CD4-positive, alpha-beta memory T cell (primary cell): Measurements from ENCODE around the gene COL4A1. TPM values are rescaled to one million over a fixed set of nuclear protein-coding genes. Genes with fewer than 3 reads are reported as not detected.

Experiments used
- CTCF ChIA-PET: fragments of 350-600 bp; sonication (Branson Sonifier 250); formaldehyde crosslinking; loops from one replicate; lab custom pipeline; 2021; ENCODE audit warnings: inconsistent platforms; ENCODE audit not compliant: partially characterized antibody; lab: Charles Lee
- POLR2A ChIA-PET: fragments of 350-600 bp; sonication (Branson Sonifier 250); formaldehyde crosslinking; loops from one replicate; lab custom pipeline; 2021; ENCODE audit not compliant: partially characterized antibody; lab: Charles Lee
- DNase-seq, 5 donors: peaks; one replicate each; pipeline versions ENCODE4 v3.0.0 to v3.0.0-alpha.2; 2020 to 2022; ENCODE audit warnings: mixed read lengths in 1 of 5
- H3K27ac ChIP-seq: one replicate; pipeline ENCODE4 v1.7.0; 2013; ENCODE audit warnings: low read depth, low read length
- H3K27me3 ChIP-seq: 2 replicates; pipeline ENCODE4 v1.7.0; 2013; ENCODE audit warnings: mild to moderate bottlenecking, low read length, moderate library complexity; ENCODE audit not compliant: insufficient read depth
- H3K36me3 ChIP-seq: 2 replicates; pipeline ENCODE4 v1.7.0; 2013; ENCODE audit warnings: mild to moderate bottlenecking, low read length, moderate library complexity; ENCODE audit not compliant: insufficient read depth
- H3K4me1 ChIP-seq: 2 replicates; pipeline ENCODE4 v1.7.0; 2013; ENCODE audit warnings: mild to moderate bottlenecking, low read length, moderate library complexity; ENCODE audit not compliant: insufficient read depth
- H3K4me3 ChIP-seq, 2 donors: one replicate each; pipeline ENCODE4 v1.7.0; 2013; ENCODE audit warnings: low read length in 2 of 2, mild to moderate bottlenecking in 1 of 2
- H3K9me3 ChIP-seq, 2 donors: one replicate each; pipeline ENCODE4 v1.7.0; 2013; ENCODE audit warnings: low read length in 2 of 2, control low read depth in 1 of 2; ENCODE audit not compliant: control insufficient read depth in 1 of 2
- H3K27ac Mint-ChIP-seq, 7 donors: one replicate each; pipeline ENCODE4 v1.8.0; 2020 to 2021; ENCODE audit warnings: mixed read lengths in 7 of 7, mild to moderate bottlenecking in 6 of 7, inconsistent platforms in 3 of 7, moderate library complexity in 3 of 7
- H3K27me3 Mint-ChIP-seq, 2 donors: one replicate each; pipeline ENCODE4 v1.8.0; 2020 to 2021; ENCODE audit warnings: mixed read lengths in 2 of 2
- H3K36me3 Mint-ChIP-seq, 2 donors: one replicate each; pipeline ENCODE4 v1.8.0; 2020 to 2021; ENCODE audit warnings: mixed read lengths in 2 of 2, inconsistent platforms in 1 of 2, mild to moderate bottlenecking in 1 of 2
- H3K4me1 Mint-ChIP-seq, 4 donors: one replicate each; pipeline ENCODE4 v1.8.0; 2020 to 2021; ENCODE audit warnings: mixed read lengths in 4 of 4, mild to moderate bottlenecking in 1 of 4
- H3K4me3 Mint-ChIP-seq, 8 donors: one replicate each; pipeline ENCODE4 v1.8.0; 2020 to 2021; ENCODE audit warnings: mixed read lengths in 8 of 8, mild to moderate bottlenecking in 7 of 8, moderate library complexity in 6 of 8, inconsistent platforms in 3 of 8
- H3K9me3 Mint-ChIP-seq, 8 donors: one replicate each; pipeline ENCODE4 v1.8.0; 2020 to 2021; ENCODE audit warnings: mixed read lengths in 8 of 8, mild to moderate bottlenecking in 5 of 8, inconsistent platforms in 3 of 8, moderate library complexity in 1 of 8
- intact Hi-C: fragments of 100-400 bp; cut with micrococcal nuclease; formaldehyde crosslinking; loops from one replicate; pipeline ENCODE4 v1.15.1; 2023
- polyA plus RNA-seq, 2 donors: library from polyadenylated mRNA; unstranded; fragments of 300-500 nt; fragmentation: Illumina TruSeq; gene quantifications; one replicate each; pipeline ENCODE4 v1.2.3, GENCODE V29; 2021
- total RNA-seq, 2 experiments: library from RNA; stranded (reverse); gene quantifications; one replicate each; pipeline ENCODE4 v1.2.3, GENCODE V29; 2021

Gene COL4A1
- total and polyA plus RNA-seq, 4 experiments from 2014 or later, result not detected

- H3K36me3 Mint-ChIP-seq, result no peaks in the 10 kb centered on the region
- H3K27me3 Mint-ChIP-seq, result peaks cover 2 to 8% of the 10 kb centered on the region in 2 donors
- no peaks in the 10 kb centered on the region for H3K36me3 ChIP-seq
- no peak for DNase-seq
- no peak overlapping the region for H3K27ac ChIP-seq
- H3K9me3 ChIP-seq, result no peaks in the 10 kb centered on the region
- H3K4me3 ChIP-seq, result no peak overlapping the region
- POLR2A ChIA-PET, result no interaction called here
- H3K4me1 Mint-ChIP-seq, result peaks cover 0 to 2% (median 0%) of the 10 kb centered on the region in 4 donors
- no peaks in the 10 kb centered on the region for H3K4me1 ChIP-seq
- H3K4me3 Mint-ChIP-seq, result no peak overlapping the region
- intact Hi-C loops, result no loop called here
- CTCF ChIA-PET, result no interaction called here
- H3K9me3 Mint-ChIP-seq, result peaks cover 0 to 11% (median 2%) of the 10 kb centered on the region in 8 donors
- H3K27me3 ChIP-seq, result no peaks in the 10 kb centered on the region
- H3K27ac Mint-ChIP-seq, result no peak overlapping the region
These were observed 47.9 kb downstream of the COL4A1 start for GRCh38 chr13:110258876-110259631.

- Histone ChIP-seq H3K36me3 (no peaks in the 10 kb centered on the region), H3K27me3 (no peaks in the 10 kb centered on the region), H3K27ac (no peak overlapping the region), H3K4me1 (no peaks in the 10 kb centered on the region), H3K9me3 (no peaks in the 10 kb centered on the region), H3K4me3 (no peak overlapping the region)
- H3K27ac Mint-ChIP-seq, result no peak overlapping the region
- H3K9me3 Mint-ChIP-seq, result peaks cover 0 to 11% (median 2%) of the 10 kb centered on the region in 8 donors
- ChIA-PET CTCF (no interaction called here), POLR2A (no interaction called here)
- H3K4me1 Mint-ChIP-seq, result peaks cover 0 to 2% (median 0%) of the 10 kb centered on the region in 4 donors
- intact Hi-C loops, result no loop called here
- H3K27me3 Mint-ChIP-seq, result peaks cover 0 to 8% of the 10 kb centered on the region in 2 donors
- DNase-seq, result no peak
- no peaks in the 10 kb centered on the region for H3K36me3 Mint-ChIP-seq
- no peak overlapping the region for H3K4me3 Mint-ChIP-seq
These were observed 49.5 kb downstream of the COL4A1 start for GRCh38 chr13:110257408-110257807.

- Mint-ChIP-seq H3K27me3 (peaks cover 0 to 8% of the 10 kb centered on the region in 2 donors), H3K4me3 (no peak overlapping the region), H3K4me1 (peaks cover 0 to 2% (median 0%) of the 10 kb centered on the region in 4 donors), H3K36me3 (no peaks in the 10 kb centered on the region), H3K9me3 (peaks cover 0 to 11% (median 2%) of the 10 kb centered on the region in 8 donors), H3K27ac (peak overlapping the region in 2 of 7 donors; percentile 13 to 56)
- intact Hi-C loops, result no loop called here
- no peaks in the 10 kb centered on the region for H3K9me3 ChIP-seq
- H3K4me3 ChIP-seq, result no peak overlapping the region
- POLR2A ChIA-PET, result no interaction called here
- no peaks in the 10 kb centered on the region for H3K4me1 ChIP-seq
- no peak overlapping the region for H3K27ac ChIP-seq
- no peaks in the 10 kb centered on the region for H3K27me3 ChIP-seq
- no peaks in the 10 kb centered on the region for H3K36me3 ChIP-seq
- no peak for DNase-seq
- CTCF ChIA-PET, result no interaction called here
These were observed 50.6 kb downstream of the COL4A1 start for GRCh38 chr13:110256126-110256905.

- H3K36me3 Mint-ChIP-seq, result no peaks in the 10 kb centered on the region
- H3K27ac Mint-ChIP-seq, result peak overlapping the region in 4 of 7 donors; percentile 32 to 87 (median 72)
- Histone ChIP-seq H3K27me3 (no peaks in the 10 kb centered on the region), H3K27ac (no peak overlapping the region), H3K9me3 (no peaks in the 10 kb centered on the region), H3K36me3 (no peaks in the 10 kb centered on the region), H3K4me1 (no peaks in the 10 kb centered on the region), H3K4me3 (no peak overlapping the region)
- peaks cover 0 to 6% of the 10 kb centered on the region in 2 donors for H3K27me3 Mint-ChIP-seq
- POLR2A ChIA-PET, result no interaction called here
- H3K4me3 Mint-ChIP-seq, result no peak overlapping the region
- CTCF ChIA-PET, result no interaction called here
- DNase-seq, result no peak
- H3K9me3 Mint-ChIP-seq, result peaks cover 0 to 11% (median 2%) of the 10 kb centered on the region in 8 donors
- peaks cover 0 to 2% (median 0%) of the 10 kb centered on the region in 4 donors for H3K4me1 Mint-ChIP-seq
- intact Hi-C loops, result no loop called here
These were observed 52.0 kb downstream of the COL4A1 start for GRCh38 chr13:110254751-110255553.

- peaks cover 0 to 11% (median 2%) of the 10 kb centered on the region in 8 donors for H3K9me3 Mint-ChIP-seq
- DNase-seq, result no peak
- no peaks in the 10 kb centered on the region for H3K36me3 Mint-ChIP-seq
- no peak overlapping the region for H3K27ac Mint-ChIP-seq
- H3K27me3 Mint-ChIP-seq, result peaks cover 0 to 3% of the 10 kb centered on the region in 2 donors
- no peak overlapping the region for H3K4me3 ChIP-seq
- H3K4me1 ChIP-seq, result no peaks in the 10 kb centered on the region
- peaks cover 0 to 2% (median 0%) of the 10 kb centered on the region in 4 donors for H3K4me1 Mint-ChIP-seq
- no peak overlapping the region for H3K4me3 Mint-ChIP-seq
- POLR2A ChIA-PET, result no interaction called here
- no peak overlapping the region for H3K27ac ChIP-seq
- H3K27me3 ChIP-seq, result no peaks in the 10 kb centered on the region
- intact Hi-C loops, result no loop called here
- no peaks in the 10 kb centered on the region for H3K9me3 ChIP-seq
- CTCF ChIA-PET, result no interaction called here
- no peaks in the 10 kb centered on the region for H3K36me3 ChIP-seq
These were observed 52.7 kb downstream of the COL4A1 start for GRCh38 chr13:110254151-110254679.

- Histone ChIP-seq H3K36me3 (no peaks in the 10 kb centered on the region), H3K27me3 (no peaks in the 10 kb centered on the region), H3K27ac (no peak overlapping the region), H3K4me3 (no peak overlapping the region), H3K9me3 (no peaks in the 10 kb centered on the region), H3K4me1 (no peaks in the 10 kb centered on the region)
- Mint-ChIP-seq H3K4me1 (peaks cover 0 to 1% (median 0%) of the 10 kb centered on the region in 4 donors), H3K4me3 (no peak overlapping the region), H3K27me3 (peaks cover 1 to 3% of the 10 kb centered on the region in 2 donors), H3K27ac (no peak overlapping the region), H3K36me3 (no peaks in the 10 kb centered on the region), H3K9me3 (peaks cover 0 to 7% (median 2%) of the 10 kb centered on the region in 8 donors)
- ChIA-PET CTCF (no interaction called here), POLR2A (no interaction called here)
- no peak for DNase-seq
- intact Hi-C loops, result no loop called here
These were observed 55.7 kb downstream of the COL4A1 start for GRCh38 chr13:110251193-110251819.
